Ishikawa (cell line): ENCODE measurements around the gene PRSS38.

Experiments used
- CEBPB ChIP-seq: IDR thresholded peaks from 2 replicates; pipeline ENCODE4 v1.6.1; 2012
- CREB1 ChIP-seq: IDR thresholded peaks from 2 replicates; pipeline ENCODE4 v1.6.1; 2012; ENCODE audit warnings: low read depth
- EGR1 ChIP-seq: IDR thresholded peaks from 2 replicates; pipeline ENCODE4 v1.6.1; 2012
- EP300 ChIP-seq: IDR thresholded peaks from 2 replicates; pipeline ENCODE4 v1.6.1; 2012; ENCODE audit warnings: borderline replicate concordance
- FOXM1 ChIP-seq: IDR thresholded peaks from 2 replicates; pipeline ENCODE4 v1.6.1; 2012; ENCODE audit warnings: low read depth, borderline replicate concordance
- NFIC ChIP-seq: IDR thresholded peaks from 2 replicates; pipeline ENCODE4 v1.6.1; 2012
- RAD21 ChIP-seq: IDR thresholded peaks from 2 replicates; pipeline ENCODE4 v1.6.1; 2012; ENCODE audit warnings: low read depth
- TAF1 ChIP-seq: IDR thresholded peaks from 2 replicates; pipeline ENCODE4 v1.6.1; 2012; ENCODE audit warnings: low read depth, mild to moderate bottlenecking
- TCF12 ChIP-seq: IDR thresholded peaks from 2 replicates; pipeline ENCODE4 v1.6.1; 2012; ENCODE audit warnings: low read depth
- TEAD4 ChIP-seq: IDR thresholded peaks from 2 replicates; pipeline ENCODE4 v1.6.1; 2012
- YY1 ChIP-seq: IDR thresholded peaks from 2 replicates; pipeline ENCODE4 v1.6.1; 2012; ENCODE audit warnings: low read depth
- ZBTB7A ChIP-seq: IDR thresholded peaks from 2 replicates; pipeline ENCODE4 v1.6.1; 2012; ENCODE audit warnings: low read depth
- TF ChIP-seq, protein P1 (sequence below): IDR thresholded peaks from 2 replicates; pipeline ENCODE4 v1.6.1; 2012
- TF ChIP-seq, protein P2 (sequence below): IDR thresholded peaks from 2 replicates; pipeline ENCODE4 v1.6.1; 2012
- TF ChIP-seq, protein P3 (sequence below): IDR thresholded peaks from 2 replicates; pipeline ENCODE4 v1.6.1; 2012; ENCODE audit warnings: low read depth, mild to moderate bottlenecking

PRSS38 gene

DNA sequence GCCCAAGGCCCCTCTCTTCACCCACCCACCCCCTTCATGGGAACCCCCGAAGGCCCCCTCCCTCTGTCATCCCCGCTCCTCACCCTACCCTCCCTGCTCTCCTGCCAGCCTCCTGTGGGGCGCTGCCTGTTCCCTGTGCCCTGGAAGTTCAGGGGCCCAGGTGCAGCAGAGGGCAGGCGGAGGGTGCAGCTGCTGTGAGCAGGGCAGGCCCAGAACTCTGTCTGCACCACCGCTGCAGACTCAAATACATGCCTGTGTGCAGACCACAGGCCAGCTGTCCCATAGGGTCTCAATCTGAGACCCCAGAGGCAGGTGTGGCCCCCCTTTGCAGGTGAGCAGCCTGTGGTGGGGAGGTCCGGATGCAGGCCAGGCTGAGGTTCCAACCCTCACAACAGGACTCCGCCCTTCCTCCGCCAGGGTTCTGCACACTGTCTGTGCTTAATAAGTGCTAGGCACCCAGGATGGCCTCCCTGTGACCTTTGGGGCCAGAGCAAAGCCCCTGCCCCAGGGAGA is 69.7 kb downstream of the PRSS38 start:
- TF ChIP-seq, protein P1, sequence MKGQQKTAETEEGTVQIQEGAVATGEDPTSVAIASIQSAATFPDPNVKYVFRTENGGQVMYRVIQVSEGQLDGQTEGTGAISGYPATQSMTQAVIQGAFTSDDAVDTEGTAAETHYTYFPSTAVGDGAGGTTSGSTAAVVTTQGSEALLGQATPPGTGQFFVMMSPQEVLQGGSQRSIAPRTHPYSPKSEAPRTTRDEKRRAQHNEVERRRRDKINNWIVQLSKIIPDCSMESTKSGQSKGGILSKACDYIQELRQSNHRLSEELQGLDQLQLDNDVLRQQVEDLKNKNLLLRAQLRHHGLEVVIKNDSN: no peak
- TF ChIP-seq NFIC (no peak), TEAD4 (no peak), EP300 (no peak), RAD21 (no peak), ZBTB7A (no peak), CEBPB (no peak), YY1 (no peak), FOXM1 (no peak), TCF12 (no peak), EGR1 (no peak), TAF1 (no peak), CREB1 (no peak)
- TF ChIP-seq, protein P2, sequence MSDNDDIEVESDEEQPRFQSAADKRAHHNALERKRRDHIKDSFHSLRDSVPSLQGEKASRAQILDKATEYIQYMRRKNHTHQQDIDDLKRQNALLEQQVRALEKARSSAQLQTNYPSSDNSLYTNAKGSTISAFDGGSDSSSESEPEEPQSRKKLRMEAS: no peak
- TF ChIP-seq, protein P3, sequence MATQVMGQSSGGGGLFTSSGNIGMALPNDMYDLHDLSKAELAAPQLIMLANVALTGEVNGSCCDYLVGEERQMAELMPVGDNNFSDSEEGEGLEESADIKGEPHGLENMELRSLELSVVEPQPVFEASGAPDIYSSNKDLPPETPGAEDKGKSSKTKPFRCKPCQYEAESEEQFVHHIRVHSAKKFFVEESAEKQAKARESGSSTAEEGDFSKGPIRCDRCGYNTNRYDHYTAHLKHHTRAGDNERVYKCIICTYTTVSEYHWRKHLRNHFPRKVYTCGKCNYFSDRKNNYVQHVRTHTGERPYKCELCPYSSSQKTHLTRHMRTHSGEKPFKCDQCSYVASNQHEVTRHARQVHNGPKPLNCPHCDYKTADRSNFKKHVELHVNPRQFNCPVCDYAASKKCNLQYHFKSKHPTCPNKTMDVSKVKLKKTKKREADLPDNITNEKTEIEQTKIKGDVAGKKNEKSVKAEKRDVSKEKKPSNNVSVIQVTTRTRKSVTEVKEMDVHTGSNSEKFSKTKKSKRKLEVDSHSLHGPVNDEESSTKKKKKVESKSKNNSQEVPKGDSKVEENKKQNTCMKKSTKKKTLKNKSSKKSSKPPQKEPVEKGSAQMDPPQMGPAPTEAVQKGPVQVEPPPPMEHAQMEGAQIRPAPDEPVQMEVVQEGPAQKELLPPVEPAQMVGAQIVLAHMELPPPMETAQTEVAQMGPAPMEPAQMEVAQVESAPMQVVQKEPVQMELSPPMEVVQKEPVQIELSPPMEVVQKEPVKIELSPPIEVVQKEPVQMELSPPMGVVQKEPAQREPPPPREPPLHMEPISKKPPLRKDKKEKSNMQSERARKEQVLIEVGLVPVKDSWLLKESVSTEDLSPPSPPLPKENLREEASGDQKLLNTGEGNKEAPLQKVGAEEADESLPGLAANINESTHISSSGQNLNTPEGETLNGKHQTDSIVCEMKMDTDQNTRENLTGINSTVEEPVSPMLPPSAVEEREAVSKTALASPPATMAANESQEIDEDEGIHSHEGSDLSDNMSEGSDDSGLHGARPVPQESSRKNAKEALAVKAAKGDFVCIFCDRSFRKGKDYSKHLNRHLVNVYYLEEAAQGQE: no peak

DNA sequence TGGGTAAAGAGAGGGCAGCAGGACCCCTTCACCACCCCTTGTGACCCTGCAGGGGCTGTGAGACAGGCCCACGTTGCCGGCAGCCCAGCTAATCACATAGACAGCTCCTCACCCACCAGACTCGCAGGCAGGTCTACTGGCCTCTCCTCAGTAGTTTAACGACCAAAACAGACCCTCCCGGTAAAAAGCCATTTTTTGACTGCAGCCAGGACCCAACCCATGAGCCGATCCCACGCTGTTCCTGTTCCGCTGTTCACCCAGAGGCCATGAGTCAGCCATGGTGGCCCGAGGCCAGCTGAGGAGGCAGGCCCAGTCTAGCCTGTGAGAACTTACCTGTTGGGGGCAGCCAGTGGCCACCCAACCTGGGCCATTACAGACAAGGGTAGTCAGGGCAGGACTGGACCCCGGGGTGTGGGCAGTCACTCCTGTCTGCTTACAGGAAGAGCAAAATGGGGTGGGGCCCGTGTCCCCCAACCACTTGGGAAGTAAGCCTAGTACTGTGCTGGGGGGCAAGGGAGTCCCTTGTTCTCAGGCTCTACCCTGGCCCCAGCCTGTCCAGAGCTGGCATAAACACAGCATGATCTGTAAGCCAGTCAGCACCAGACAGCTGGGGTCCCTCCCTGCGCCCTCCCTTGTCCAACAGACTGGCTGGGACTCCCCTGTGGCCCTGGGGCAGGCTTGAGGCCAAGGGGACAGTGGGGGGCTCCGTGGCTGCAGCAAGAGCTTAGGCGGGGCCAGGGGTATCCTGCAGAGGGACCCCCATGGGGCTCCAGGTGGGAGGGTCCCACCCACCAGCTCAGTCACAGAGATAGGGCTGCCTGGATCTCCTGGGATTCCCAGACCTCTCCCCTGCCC is 70.4 kb downstream of the PRSS38 start:
- TF ChIP-seq NFIC (peak; percentile 70), EP300 (no peak), TEAD4 (no peak), RAD21 (peak; percentile 28; the same call in 1 of the 2 replicates), TCF12 (0 out of 2 replicates have a peak, but pooled peaks have one; percentile 27), YY1 (0 out of 2 replicates have a peak, but pooled peaks have one; percentile 61), FOXM1 (no peak)
- TF ChIP-seq, protein P2: peak; percentile 57

DNA sequence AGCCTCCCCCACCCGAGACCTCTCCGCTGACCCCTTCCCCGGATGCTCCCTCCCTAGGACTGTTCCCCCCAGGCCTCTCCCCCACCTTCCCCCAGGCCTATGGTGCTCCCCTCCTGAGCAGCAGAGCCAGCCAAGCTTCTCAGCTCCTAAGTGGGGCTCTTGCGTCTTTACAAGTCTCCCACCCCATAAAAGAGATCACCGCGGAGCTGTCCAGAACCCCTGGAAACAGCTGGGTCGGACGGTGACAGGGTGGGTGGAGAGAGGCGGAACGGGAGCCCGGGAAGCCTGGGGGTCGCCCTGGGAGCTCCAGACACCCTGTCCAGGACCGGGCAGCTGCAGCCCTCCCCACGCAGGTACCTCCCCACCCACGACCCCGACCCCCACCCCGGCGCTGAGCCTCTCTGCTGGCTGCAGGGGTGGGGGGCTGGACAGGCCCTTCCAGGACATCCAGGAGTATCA is 71.1 kb downstream of the PRSS38 start:
- TF ChIP-seq ZBTB7A (no peak), NFIC (no peak), YY1 (no peak), CEBPB (no peak), EP300 (no peak), TAF1 (no peak), RAD21 (no peak), EGR1 (no peak)
- TF ChIP-seq, protein P3: no peak
- TF ChIP-seq, protein P2: no peak
- TF ChIP-seq, protein P1: no peak

DNA sequence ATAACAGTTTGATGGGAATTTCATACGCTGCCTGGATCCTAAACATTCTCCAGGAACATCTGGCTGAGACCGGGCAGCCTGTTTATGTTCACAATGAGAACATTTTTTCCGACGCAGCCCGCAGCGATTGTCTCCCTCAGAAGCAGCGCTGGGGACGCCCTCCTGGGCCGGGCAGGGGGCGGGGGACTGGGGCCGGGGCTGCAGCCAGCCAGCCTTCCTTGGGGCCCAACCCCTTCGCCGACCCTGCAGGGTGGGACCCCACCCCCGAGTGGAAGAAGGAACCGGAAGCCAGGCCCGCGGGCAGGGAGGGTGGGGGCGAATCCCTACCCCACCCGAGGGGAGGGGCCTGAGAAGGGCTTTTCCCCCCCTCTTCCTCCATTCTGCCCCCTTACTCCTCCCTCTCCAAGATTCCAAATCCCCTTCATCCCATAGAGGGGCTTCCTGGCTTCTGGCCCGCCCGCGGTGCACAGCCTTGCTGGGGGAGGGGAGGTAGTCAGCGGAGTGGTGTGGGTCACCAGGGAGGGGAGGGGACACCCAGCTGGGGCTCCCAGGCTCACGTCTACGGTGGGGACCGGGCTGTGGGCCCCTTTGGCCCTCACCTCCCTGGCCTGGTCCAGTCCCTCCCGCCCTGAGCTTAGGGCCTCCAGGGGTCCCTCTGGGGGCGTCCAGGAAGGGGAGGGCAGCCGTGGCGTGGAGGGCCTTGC is 71.7 kb downstream of the PRSS38 start:
- TF ChIP-seq NFIC (no peak), CREB1 (no peak), CEBPB (no peak), TCF12 (no peak), EGR1 (no peak), TAF1 (no peak), FOXM1 (no peak), YY1 (no peak), TEAD4 (no peak), EP300 (no peak), ZBTB7A (no peak), RAD21 (no peak)
- TF ChIP-seq, protein P3: no peak
- TF ChIP-seq, protein P1: no peak
- TF ChIP-seq, protein P2: no peak
